Panc1 (cell line): ENCODE data around the gene GNB2.

Experiments
- CTCF ChIP-seq: fragments of 450-650 bp; IDR thresholded peaks from 2 replicates; pipeline ENCODE4 v1.5.1; 2017; ENCODE audit warnings: mild to moderate bottlenecking
- POLR2AphosphoS5 ChIP-seq: IDR thresholded peaks from 2 replicates; pipeline ENCODE4 v1.6.1; 2012; ENCODE audit warnings: mild to moderate bottlenecking, low read depth, low read length, moderate library complexity

GRCh38 chr7:100641860-100642533, 31.5 kb upstream of the GNB2 start:
- TF ChIP-seq CTCF (no peak), POLR2AphosphoS5 (no peak)
